Nephron progenitor cell (in vitro differentiated cells): ENCODE measurements around the gene WDR76.

Experiments used
- DNase-seq: peaks from one replicate; pipeline ENCODE4 v3.0.0; 2021
- H3K27ac Mint-ChIP-seq: 2 replicates; pipeline ENCODE4 v1.8.0; 2021; ENCODE audit warnings: mild to moderate bottlenecking, moderate library complexity, mixed read lengths
- H3K27me3 Mint-ChIP-seq: 2 replicates; pipeline ENCODE4 v1.8.0; 2021; ENCODE audit warnings: mild to moderate bottlenecking, low read depth, mixed read lengths; ENCODE audit not compliant: poor library complexity
- H3K36me3 Mint-ChIP-seq: 2 replicates; pipeline ENCODE4 v1.8.0; 2021; ENCODE audit warnings: low read depth, mixed read lengths
- H3K4me1 Mint-ChIP-seq: 2 replicates; pipeline ENCODE4 v1.8.0; 2021; ENCODE audit warnings: mixed read lengths
- H3K4me3 Mint-ChIP-seq: 2 replicates; pipeline ENCODE4 v1.8.0; 2021; ENCODE audit warnings: mild to moderate bottlenecking, moderate library complexity, mixed read lengths
- H3K9me3 Mint-ChIP-seq: 2 replicates; pipeline ENCODE4 v1.8.0; 2021; ENCODE audit warnings: mild to moderate bottlenecking, moderate library complexity, mixed read lengths
- TF ChIP-seq, protein P1 (sequence below): fragments of 200-600 bp; sonication (generic); IDR thresholded peaks from 2 replicates; pipeline ENCODE4 v1.5.0; 2021; ENCODE audit warnings: antibody characterized with exemption

The WDR76 gene

DNA sequence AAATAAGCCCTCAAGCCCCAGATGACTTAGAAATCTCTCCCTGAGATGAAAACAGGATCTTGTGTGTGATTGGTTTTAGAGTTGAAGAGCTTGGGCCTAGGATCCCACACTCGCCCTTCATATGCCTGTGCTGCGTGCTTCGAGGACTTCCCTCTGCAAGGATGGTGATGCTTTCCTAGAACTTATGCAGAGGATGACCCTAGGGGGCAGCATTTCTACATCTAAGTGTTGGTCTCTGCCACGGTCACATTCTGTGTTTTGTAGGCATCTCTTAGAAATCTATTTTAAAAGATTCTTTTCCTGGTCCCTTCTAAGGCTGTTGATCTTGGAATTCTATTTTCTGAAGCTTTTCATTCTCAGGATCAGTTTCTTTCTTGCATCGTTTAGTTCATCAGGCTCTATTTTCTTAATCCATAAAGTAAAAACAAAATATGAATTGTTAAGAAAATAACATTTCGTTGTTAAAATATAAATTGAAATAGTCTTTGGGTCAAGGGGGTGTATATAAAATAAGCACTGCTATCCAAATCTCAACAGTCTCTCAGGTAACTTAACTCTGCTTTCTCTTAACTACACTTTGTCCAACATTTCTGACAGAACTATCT is 45.7 kb downstream of the WDR76 start:
- H3K4me3 Mint-ChIP-seq: no peak overlapping the region
- no peaks in the 10 kb centered on the region for H3K36me3 Mint-ChIP-seq
- no peaks in the 10 kb centered on the region for H3K9me3 Mint-ChIP-seq
- no peaks in the 10 kb centered on the region for H3K4me1 Mint-ChIP-seq
- DNase-seq: peak; percentile 63
- H3K27ac Mint-ChIP-seq: no peak overlapping the region
- TF ChIP-seq, protein P1, sequence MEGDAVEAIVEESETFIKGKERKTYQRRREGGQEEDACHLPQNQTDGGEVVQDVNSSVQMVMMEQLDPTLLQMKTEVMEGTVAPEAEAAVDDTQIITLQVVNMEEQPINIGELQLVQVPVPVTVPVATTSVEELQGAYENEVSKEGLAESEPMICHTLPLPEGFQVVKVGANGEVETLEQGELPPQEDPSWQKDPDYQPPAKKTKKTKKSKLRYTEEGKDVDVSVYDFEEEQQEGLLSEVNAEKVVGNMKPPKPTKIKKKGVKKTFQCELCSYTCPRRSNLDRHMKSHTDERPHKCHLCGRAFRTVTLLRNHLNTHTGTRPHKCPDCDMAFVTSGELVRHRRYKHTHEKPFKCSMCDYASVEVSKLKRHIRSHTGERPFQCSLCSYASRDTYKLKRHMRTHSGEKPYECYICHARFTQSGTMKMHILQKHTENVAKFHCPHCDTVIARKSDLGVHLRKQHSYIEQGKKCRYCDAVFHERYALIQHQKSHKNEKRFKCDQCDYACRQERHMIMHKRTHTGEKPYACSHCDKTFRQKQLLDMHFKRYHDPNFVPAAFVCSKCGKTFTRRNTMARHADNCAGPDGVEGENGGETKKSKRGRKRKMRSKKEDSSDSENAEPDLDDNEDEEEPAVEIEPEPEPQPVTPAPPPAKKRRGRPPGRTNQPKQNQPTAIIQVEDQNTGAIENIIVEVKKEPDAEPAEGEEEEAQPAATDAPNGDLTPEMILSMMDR: peak; percentile 59
- H3K27me3 Mint-ChIP-seq: no peaks in the 10 kb centered on the region

DNA sequence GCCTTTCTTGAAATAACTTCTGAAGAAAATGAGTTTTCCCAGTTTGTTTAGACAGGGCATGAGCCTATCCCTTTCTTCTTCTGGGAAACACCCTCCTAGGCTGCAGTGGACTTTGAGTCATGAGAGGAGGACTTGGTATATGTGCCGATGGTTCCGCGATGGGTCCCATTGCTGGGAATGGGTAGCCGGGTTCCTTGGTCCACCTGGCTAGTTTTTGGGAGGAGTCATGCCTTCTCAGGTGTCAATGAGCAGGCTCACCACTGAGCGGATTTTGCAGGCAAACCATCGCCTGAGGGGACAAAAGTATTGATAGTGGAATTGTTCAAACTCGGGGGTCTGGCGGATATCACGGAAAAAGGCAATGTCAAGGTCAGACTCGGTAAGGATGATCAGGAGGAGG is 46.8 kb downstream of the WDR76 start:
- H3K27ac Mint-ChIP-seq: no peak overlapping the region
- no peaks in the 10 kb centered on the region for H3K9me3 Mint-ChIP-seq
- DNase-seq: no peak
- H3K36me3 Mint-ChIP-seq: no peaks in the 10 kb centered on the region
- H3K27me3 Mint-ChIP-seq: no peaks in the 10 kb centered on the region
- TF ChIP-seq, protein P1: no peak
- H3K4me1 Mint-ChIP-seq: no peaks in the 10 kb centered on the region
- H3K4me3 Mint-ChIP-seq: no peak overlapping the region

DNA sequence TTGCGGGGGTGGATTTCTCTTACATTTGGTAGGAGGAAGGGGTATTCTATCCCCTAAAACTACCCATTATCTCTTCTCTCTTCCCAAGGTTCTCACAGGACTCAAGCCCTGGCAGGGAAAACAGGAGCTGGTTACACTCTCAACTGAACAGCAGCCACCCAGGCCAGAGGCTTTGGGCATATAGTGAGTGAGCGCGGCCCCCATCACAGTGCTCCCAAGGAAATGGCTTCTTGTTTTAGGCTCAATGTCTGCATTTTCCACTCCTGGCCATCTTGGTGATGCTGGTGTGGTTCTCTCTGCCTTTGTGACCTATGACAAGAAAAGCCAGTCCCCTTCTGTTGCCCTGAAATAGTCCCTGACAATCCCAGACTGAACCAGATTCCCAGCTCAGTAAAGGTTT is 50.1 kb downstream of the WDR76 start:
- DNase-seq: no peak
- Mint-ChIP-seq H3K9me3 (no peaks in the 10 kb centered on the region), H3K4me1 (peaks cover 5% of the 10 kb centered on the region), H3K36me3 (no peaks in the 10 kb centered on the region), H3K4me3 (no peak overlapping the region), H3K27me3 (no peaks in the 10 kb centered on the region), H3K27ac (no peak overlapping the region)
- TF ChIP-seq, protein P1: no peak

DNA sequence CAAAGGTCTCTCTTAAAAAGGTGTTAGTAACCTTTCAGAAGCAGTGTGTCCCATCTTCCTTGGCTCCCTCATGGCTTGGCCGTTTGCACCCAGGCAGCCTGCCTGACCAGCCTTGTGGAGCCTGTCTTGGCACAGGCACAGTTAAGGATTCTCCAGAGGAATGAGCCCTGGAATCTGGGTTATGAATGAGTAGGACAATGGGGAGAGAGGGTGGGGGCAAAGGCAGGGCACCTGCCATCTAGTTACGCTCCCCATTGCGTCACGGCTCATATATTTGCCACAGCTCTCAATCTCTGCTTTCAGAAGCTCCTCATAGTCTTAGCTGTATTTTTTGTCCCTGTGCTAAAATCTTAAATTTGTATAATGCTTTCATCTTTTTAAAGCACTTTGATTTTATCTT is 50.6 kb downstream of the WDR76 start:
- H3K4me1 Mint-ChIP-seq: peaks cover 5% of the 10 kb centered on the region
- H3K4me3 Mint-ChIP-seq: no peak overlapping the region
- no peaks in the 10 kb centered on the region for H3K27me3 Mint-ChIP-seq
- no peaks in the 10 kb centered on the region for H3K9me3 Mint-ChIP-seq
- DNase-seq: no peak
- H3K36me3 Mint-ChIP-seq: no peaks in the 10 kb centered on the region
- TF ChIP-seq, protein P1: no peak
- H3K27ac Mint-ChIP-seq: peak overlapping the region; percentile 66

DNA sequence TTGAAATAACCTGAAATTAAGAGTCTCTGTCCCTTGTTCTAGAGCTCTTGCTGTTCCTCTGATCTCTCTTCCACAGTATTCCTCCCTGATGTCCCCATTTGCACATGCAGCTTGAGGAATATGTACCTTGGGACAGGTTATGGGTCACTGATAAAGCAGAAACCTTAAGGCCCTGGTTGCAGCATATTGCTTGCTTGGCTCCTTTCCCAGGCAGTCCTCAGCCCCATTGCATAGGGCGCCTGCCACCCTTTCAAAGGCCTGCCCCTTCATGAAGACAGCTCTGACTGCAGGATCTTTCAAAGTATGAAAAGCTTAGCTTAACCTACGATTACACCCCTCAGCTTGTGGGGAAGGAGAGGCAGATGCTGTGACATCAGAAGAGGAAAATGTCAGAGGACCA is 51.6 kb downstream of the WDR76 start:
- Mint-ChIP-seq H3K36me3 (no peaks in the 10 kb centered on the region), H3K4me1 (peaks cover 5% of the 10 kb centered on the region)

More for the DNA sequence above, 51.6 kb downstream of the WDR76 start:
- H3K27ac Mint-ChIP-seq: peak overlapping the region; percentile 74
- DNase-seq: no peak
- no peak overlapping the region for H3K4me3 Mint-ChIP-seq
- H3K27me3 Mint-ChIP-seq: no peaks in the 10 kb centered on the region
- TF ChIP-seq, protein P1: no peak
- H3K9me3 Mint-ChIP-seq: no peaks in the 10 kb centered on the region
